ENCODE results near the gene PWP1.
A peak's percentile ranks its signal among the peaks of the same experiment; 100 is the strongest.

The PWP1 gene

GRCh38 chr12:107735763-107736162 lies 50.2 kb downstream of the PWP1 start:
- peaks cover 84% of the 10 kb centered on the region for H3K36me3 ChIP-seq (ENCODE audit: control insufficient read depth, insufficient read depth, low read length)
- no peak overlapping the region for H3K4me3 ChIP-seq (ENCODE audit: extremely low read depth, insufficient read depth, low read length, poor library complexity, severe bottlenecking)
- H3K9me3 ChIP-seq (ENCODE audit: control insufficient read depth, low read length): no peaks in the 10 kb centered on the region
- peaks cover 12% of the 10 kb centered on the region for H3K4me1 ChIP-seq (ENCODE audit: control insufficient read depth, insufficient read depth, low read length, poor library complexity, severe bottlenecking)
- 93% methylated on average over 2 of the region's 2 CpGs; no CpG with 5 or more reads in 1 of the 2 experiments for WGBS, 2 experiments (ENCODE audit: insufficient coverage in 2 of 2)
- H3K27ac ChIP-seq (ENCODE audit: low read depth, low read length, severe bottlenecking): no peak overlapping the region

- H3K27ac ChIP-seq (ENCODE audit: low read depth, low read length, severe bottlenecking): no peak overlapping the region
- 96% methylated on average over 3 of the region's 4 CpGs; no CpG with 5 or more reads in 1 of the 2 experiments for WGBS, 2 experiments (ENCODE audit: insufficient coverage in 2 of 2)
- no peak overlapping the region for H3K4me3 ChIP-seq (ENCODE audit: extremely low read depth, insufficient read depth, low read length, poor library complexity, severe bottlenecking)
- peaks cover 6% of the 10 kb centered on the region for H3K4me1 ChIP-seq (ENCODE audit: control insufficient read depth, insufficient read depth, low read length, poor library complexity, severe bottlenecking)
- peaks cover 94% of the 10 kb centered on the region for H3K36me3 ChIP-seq (ENCODE audit: control insufficient read depth, insufficient read depth, low read length)
- no peaks in the 10 kb centered on the region for H3K9me3 ChIP-seq (ENCODE audit: control insufficient read depth, low read length)
These were observed 51.3 kb downstream of the PWP1 start for GRCh38 chr12:107736914-107737313.

GRCh38 chr12:107748472-107748871 lies 62.9 kb downstream of the PWP1 start:
- no peak overlapping the region for H3K27ac ChIP-seq (ENCODE audit: low read depth, low read length, severe bottlenecking)
- H3K36me3 ChIP-seq (ENCODE audit: control insufficient read depth, insufficient read depth, low read length): peaks cover 86% of the 10 kb centered on the region
- no peaks in the 10 kb centered on the region for H3K4me1 ChIP-seq (ENCODE audit: control insufficient read depth, insufficient read depth, low read length, poor library complexity, severe bottlenecking)
- H3K4me3 ChIP-seq (ENCODE audit: extremely low read depth, insufficient read depth, low read length, poor library complexity, severe bottlenecking): no peak overlapping the region
- 87 to 93% methylated on average over 3 to 4 of the region's 6 CpGs for WGBS, 2 experiments (ENCODE audit: insufficient coverage in 2 of 2)
- H3K9me3 ChIP-seq (ENCODE audit: control insufficient read depth, low read length): no peaks in the 10 kb centered on the region

- Histone ChIP-seq H3K4me1 (ENCODE audit: control insufficient read depth, insufficient read depth, low read length, poor library complexity, severe bottlenecking) (no peaks in the 10 kb centered on the region), H3K9me3 (ENCODE audit: control insufficient read depth, low read length) (no peaks in the 10 kb centered on the region), H3K27ac (ENCODE audit: low read depth, low read length, severe bottlenecking) (no peak overlapping the region), H3K36me3 (ENCODE audit: control insufficient read depth, insufficient read depth, low read length) (peaks cover 80% of the 10 kb centered on the region), H3K4me3 (ENCODE audit: extremely low read depth, insufficient read depth, low read length, poor library complexity, severe bottlenecking) (no peak overlapping the region)
- 86 to 100% methylated on average over 1 of the region's 1 CpG for WGBS, 2 experiments (ENCODE audit: insufficient coverage in 2 of 2)
These were observed 63.5 kb downstream of the PWP1 start for GRCh38 chr12:107749083-107749482.

- Histone ChIP-seq H3K9me3 (ENCODE audit: control insufficient read depth, low read length) (no peaks in the 10 kb centered on the region), H3K4me3 (ENCODE audit: extremely low read depth, insufficient read depth, low read length, poor library complexity, severe bottlenecking) (peak overlapping the region; percentile 76), H3K4me1 (ENCODE audit: control insufficient read depth, insufficient read depth, low read length, poor library complexity, severe bottlenecking) (peaks cover 7% of the 10 kb centered on the region), H3K36me3 (ENCODE audit: control insufficient read depth, insufficient read depth, low read length) (peaks cover 40% of the 10 kb centered on the region), H3K27ac (ENCODE audit: low read depth, low read length, severe bottlenecking) (peak overlapping the region; percentile 62)
- 20% methylated on average over 1 of the region's 3 CpGs; no CpG with 5 or more reads in 1 of the 2 experiments for WGBS, 2 experiments (ENCODE audit: insufficient coverage in 2 of 2)
These were observed 73.8 kb downstream of the PWP1 start for GRCh38 chr12:107759410-107759809.

- H3K27ac ChIP-seq (ENCODE audit: low read depth, low read length, severe bottlenecking): peak overlapping the region; percentile 62
- H3K4me3 ChIP-seq (ENCODE audit: extremely low read depth, insufficient read depth, low read length, poor library complexity, severe bottlenecking): peak overlapping the region; percentile 76
- H3K4me1 ChIP-seq (ENCODE audit: control insufficient read depth, insufficient read depth, low read length, poor library complexity, severe bottlenecking): peaks cover 7% of the 10 kb centered on the region
- WGBS, 2 experiments (ENCODE audit: insufficient coverage in 2 of 2): 0 to 3% methylated on average over 19 of the region's 30 CpGs
- H3K36me3 ChIP-seq (ENCODE audit: control insufficient read depth, insufficient read depth, low read length): peaks cover 35% of the 10 kb centered on the region
- H3K9me3 ChIP-seq (ENCODE audit: control insufficient read depth, low read length): no peaks in the 10 kb centered on the region
These were observed 74.7 kb downstream of the PWP1 start for GRCh38 chr12:107760207-107760808.

- no peaks in the 10 kb centered on the region for H3K9me3 ChIP-seq (ENCODE audit: control insufficient read depth, low read length)
- WGBS, 2 experiments (ENCODE audit: insufficient coverage in 2 of 2): 0 to 1% methylated on average over 49 to 53 of the region's 83 CpGs
- peak within 1 kb of the TSS; percentile 62 for H3K27ac ChIP-seq (ENCODE audit: low read depth, low read length, severe bottlenecking)
These were observed 75.4 kb downstream of the PWP1 start, which contains the start of gene PRDM4 for GRCh38 chr12:107760809-107761501. Gene PRDM4 (minus strand): TSS chr12:107761137. CDS start chr12:107760515, 622 bp downstream.

GRCh38 chr12:107761502-107761904 lies 75.9 kb downstream of the PWP1 start:
- Histone ChIP-seq H3K4me1 (ENCODE audit: control insufficient read depth, insufficient read depth, low read length, poor library complexity, severe bottlenecking) (peaks cover 7% of the 10 kb centered on the region), H3K36me3 (ENCODE audit: control insufficient read depth, insufficient read depth, low read length) (peaks cover 25% of the 10 kb centered on the region), H3K27ac (ENCODE audit: low read depth, low read length, severe bottlenecking) (peak overlapping the region; percentile 57), H3K4me3 (ENCODE audit: extremely low read depth, insufficient read depth, low read length, poor library complexity, severe bottlenecking) (peak overlapping the region; percentile 76), H3K9me3 (ENCODE audit: control insufficient read depth, low read length) (no peaks in the 10 kb centered on the region)
- WGBS, 2 experiments (ENCODE audit: insufficient coverage in 2 of 2): 0 to 2% methylated on average over 6 to 8 of the region's 12 CpGs

More at GRCh38 chr12:107760809-107761501, 75.4 kb downstream of the PWP1 start, which contains the start of gene PRDM4:
- H3K4me3 ChIP-seq (ENCODE audit: extremely low read depth, insufficient read depth, low read length, poor library complexity, severe bottlenecking): peak within 1 kb of the TSS; percentile 76
- peaks cover 30% of the 10 kb centered on the region for H3K36me3 ChIP-seq (ENCODE audit: control insufficient read depth, insufficient read depth, low read length)
- peaks cover 7% of the 10 kb centered on the region for H3K4me1 ChIP-seq (ENCODE audit: control insufficient read depth, insufficient read depth, low read length, poor library complexity, severe bottlenecking)

Measured in mesodermal cell (in vitro differentiated cells).